ENCODE results near the gene TECPR2.

GRCh38 chr14:102392506-102392905, 29.8 kb downstream of the TECPR2 start:
- no peak for TF ChIP-seq CTCF (IDR thresholded peaks at IDR 0.05)
- TF ChIP-seq EZH2phosphoT487 (IDR thresholded peaks at IDR 0.05), result no peak

Measured in neural progenitor cell (in vitro differentiated cells).